ENCODE data around the gene FHIP1B. TPM values are rescaled to one million over a fixed set of nuclear protein-coding genes. Genes with fewer than 3 reads are reported as not detected.

FHIP1B gene
- total RNA-seq, 1 donor, result 46.0 TPM

- peak in 1 of 3 donors; percentile 13 for DNase-seq (ENCODE audit: low read depth in 2 of 3, low spot score in 2 of 3)
Observed at GRCh38 chr11:6203327-6203726, 31.1 kb downstream of the FHIP1B start.

- DNase-seq (ENCODE audit: low read depth in 2 of 3, low spot score in 2 of 3), result no peak
Observed at GRCh38 chr11:6202041-6202440, 32.4 kb downstream of the FHIP1B start.

GRCh38 chr11:6201481-6201880 lies 33.0 kb downstream of the FHIP1B start:
- DNase-seq (ENCODE audit: low read depth in 2 of 3, low spot score in 2 of 3), result peak in 1 of 3 donors; percentile 2

GRCh38 chr11:6200975-6201374 lies 33.5 kb downstream of the FHIP1B start:
- peak in 2 of 3 donors; percentile 12 to 40 for DNase-seq (ENCODE audit: low read depth in 2 of 3, low spot score in 2 of 3)

- DNase-seq (ENCODE audit: low read depth in 2 of 3, low spot score in 2 of 3), result no peak
Observed at GRCh38 chr11:6199174-6199810, 35.1 kb downstream of the FHIP1B start, which contains the start of gene OR52W1. Gene OR52W1, plus strand, starts transcription at chr11:6199224. Its CDS starts 0 bp downstream, at chr11:6199224.

GRCh38 chr11:6197466-6198200 lies 36.8 kb downstream of the FHIP1B start:
- DNase-seq (ENCODE audit: low read depth in 2 of 3, low spot score in 2 of 3), result no peak

GRCh38 chr11:6196396-6196795 lies 38.0 kb downstream of the FHIP1B start:
- DNase-seq (ENCODE audit: low read depth in 2 of 3, low spot score in 2 of 3), result no peak

- no peak for DNase-seq (ENCODE audit: low read depth in 2 of 3, low spot score in 2 of 3)
Observed at GRCh38 chr11:6194065-6194581, 40.3 kb downstream of the FHIP1B start.

GRCh38 chr11:6191742-6192141 lies 42.7 kb downstream of the FHIP1B start:
- DNase-seq (ENCODE audit: low read depth in 2 of 3, low spot score in 2 of 3), result no peak

- DNase-seq (ENCODE audit: low read depth in 2 of 3, low spot score in 2 of 3), result no peak
Observed at GRCh38 chr11:6175440-6175839, 59.0 kb downstream of the FHIP1B start.

GRCh38 chr11:6170226-6170625 lies 64.2 kb downstream of the FHIP1B start, which contains the start of gene OR52B2:
Gene OR52B2, minus strand, starts transcription at chr11:6170326. Its CDS starts 0 bp downstream, at chr11:6170326.
- no peak for DNase-seq (ENCODE audit: low read depth in 2 of 3, low spot score in 2 of 3)

Other genes with a start within 250 kb of the FHIP1B start
- not detected for gene OR52L1, start 247.7 kb downstream of the FHIP1B start, total RNA-seq
- gene OR56A4, start 227.7 kb downstream of the FHIP1B start, total RNA-seq, result not detected
- not detected for gene OR56A1, start 203.9 kb downstream of the FHIP1B start, total RNA-seq
- gene OR56B4, start 127.0 kb downstream of the FHIP1B start, total RNA-seq, result under 0.01 TPM
- gene OR52B2, start 64.3 kb downstream of the FHIP1B start, total RNA-seq, result 0.27 TPM
- not detected for gene OR52W1, start 35.4 kb downstream of the FHIP1B start, total RNA-seq
- not detected for gene C11orf42, start 29.1 kb downstream of the FHIP1B start, total RNA-seq
- gene CNGA4, start 4.5 kb upstream of the FHIP1B start, total RNA-seq, result 0.27 TPM
- gene CCKBR, start 25.2 kb upstream of the FHIP1B start, total RNA-seq, result not detected
- 0.27 TPM for gene CAVIN3, start 85.9 kb upstream of the FHIP1B start, total RNA-seq
- 14.0 TPM for gene SMPD1, start 155.8 kb upstream of the FHIP1B start, total RNA-seq
- 23.7 TPM for gene APBB1, start 184.5 kb upstream of the FHIP1B start, total RNA-seq
- gene HPX, start 206.4 kb upstream of the FHIP1B start, total RNA-seq, result 1.6 TPM
- 21.3 TPM for gene TRIM3, start 239.3 kb upstream of the FHIP1B start, total RNA-seq
- 46.3 TPM for gene ARFIP2, start 246.7 kb upstream of the FHIP1B start, total RNA-seq
- gene TIMM10B, start 246.9 kb upstream of the FHIP1B start, total RNA-seq, result 83.2 TPM

Measured in hematopoietic multipotent progenitor cell (in vitro differentiated cells).